Measurements from ENCODE around the gene NPC2. TPM values are rescaled to one million over a fixed set of nuclear protein-coding genes. Genes with fewer than 3 reads are reported as not detected.
A peak's percentile ranks its signal among the peaks of the same experiment; 100 is the strongest.

The NPC2 gene
- total RNA-seq, 1 donor, result 266 TPM

DNA sequence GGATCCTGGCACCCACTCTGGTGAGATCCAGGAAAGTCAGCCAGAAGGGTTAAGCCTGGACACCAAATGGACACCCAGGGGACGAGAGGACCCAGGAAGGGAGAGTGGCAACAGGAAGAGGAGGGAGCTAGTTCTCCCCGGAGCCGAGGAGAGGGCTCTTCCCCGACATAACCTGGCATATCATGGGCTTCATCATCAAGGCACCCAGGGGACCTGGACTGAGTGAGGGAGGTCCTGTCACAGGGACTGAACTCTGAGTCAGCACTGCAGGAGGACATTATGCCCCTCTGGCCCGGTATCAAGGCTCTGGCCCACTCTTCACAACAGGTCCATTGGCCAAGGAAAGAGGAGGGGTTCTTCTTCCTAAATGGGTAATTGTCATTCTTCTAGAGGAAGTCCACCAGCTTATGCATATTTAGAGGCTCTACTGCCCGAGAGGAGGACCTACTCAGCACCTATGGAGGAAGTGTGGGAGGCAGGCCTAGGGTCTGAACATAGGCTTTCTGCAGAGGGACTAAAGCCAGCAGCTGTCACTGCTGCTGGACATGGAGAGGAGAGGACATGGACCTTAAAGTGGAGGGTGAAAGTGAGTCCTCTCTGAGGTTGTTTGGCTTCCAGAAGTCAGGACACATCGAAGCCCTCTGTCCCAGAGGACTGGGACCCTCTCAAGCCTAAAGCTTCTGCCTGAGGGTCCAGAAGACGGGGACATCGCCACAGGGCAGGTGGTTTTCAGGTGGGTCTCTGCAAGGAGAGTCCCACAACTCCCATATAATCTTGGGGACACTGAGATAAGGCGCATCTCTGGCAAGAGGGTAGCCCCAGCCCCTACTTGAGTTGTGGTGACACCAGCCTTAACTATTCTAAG lies 19.1 kb upstream of the NPC2 start:
- no peaks in the 10 kb centered on the region for H4K20me1 ChIP-seq (ENCODE audit: insufficient read depth, low read length)
- DNase-seq (ENCODE audit: insufficient read length, low spot score, missing footprints), result no peak
- H3K4me1 ChIP-seq (ENCODE audit: insufficient read depth, low read length), result peaks cover 62% of the 10 kb centered on the region
- H3K79me2 ChIP-seq (ENCODE audit: insufficient read depth, low read length), result no peaks in the 10 kb centered on the region
- peak overlapping the region; percentile 87 for H3K27ac ChIP-seq (ENCODE audit: low read depth, low read length)
- no peaks in the 10 kb centered on the region for H3K9me3 ChIP-seq (ENCODE audit: low read depth, low read length)
- TF ChIP-seq, protein P1, sequence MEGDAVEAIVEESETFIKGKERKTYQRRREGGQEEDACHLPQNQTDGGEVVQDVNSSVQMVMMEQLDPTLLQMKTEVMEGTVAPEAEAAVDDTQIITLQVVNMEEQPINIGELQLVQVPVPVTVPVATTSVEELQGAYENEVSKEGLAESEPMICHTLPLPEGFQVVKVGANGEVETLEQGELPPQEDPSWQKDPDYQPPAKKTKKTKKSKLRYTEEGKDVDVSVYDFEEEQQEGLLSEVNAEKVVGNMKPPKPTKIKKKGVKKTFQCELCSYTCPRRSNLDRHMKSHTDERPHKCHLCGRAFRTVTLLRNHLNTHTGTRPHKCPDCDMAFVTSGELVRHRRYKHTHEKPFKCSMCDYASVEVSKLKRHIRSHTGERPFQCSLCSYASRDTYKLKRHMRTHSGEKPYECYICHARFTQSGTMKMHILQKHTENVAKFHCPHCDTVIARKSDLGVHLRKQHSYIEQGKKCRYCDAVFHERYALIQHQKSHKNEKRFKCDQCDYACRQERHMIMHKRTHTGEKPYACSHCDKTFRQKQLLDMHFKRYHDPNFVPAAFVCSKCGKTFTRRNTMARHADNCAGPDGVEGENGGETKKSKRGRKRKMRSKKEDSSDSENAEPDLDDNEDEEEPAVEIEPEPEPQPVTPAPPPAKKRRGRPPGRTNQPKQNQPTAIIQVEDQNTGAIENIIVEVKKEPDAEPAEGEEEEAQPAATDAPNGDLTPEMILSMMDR (IDR thresholded peaks at IDR 0.05; ENCODE audit: extremely low read depth, low read depth, low read length), result no peak
- H3K4me3 ChIP-seq (ENCODE audit: insufficient read depth, low read length), result no peak overlapping the region
- H3K4me2 ChIP-seq (ENCODE audit: insufficient read depth, low read length), result no peak overlapping the region
- no peaks in the 10 kb centered on the region for H3K27me3 ChIP-seq (ENCODE audit: insufficient read depth, low read length)
- no peak overlapping the region for H2AFZ ChIP-seq (ENCODE audit: low read length)
- H3K36me3 ChIP-seq (ENCODE audit: insufficient read depth, low read length), result peaks cover 80% of the 10 kb centered on the region

DNA sequence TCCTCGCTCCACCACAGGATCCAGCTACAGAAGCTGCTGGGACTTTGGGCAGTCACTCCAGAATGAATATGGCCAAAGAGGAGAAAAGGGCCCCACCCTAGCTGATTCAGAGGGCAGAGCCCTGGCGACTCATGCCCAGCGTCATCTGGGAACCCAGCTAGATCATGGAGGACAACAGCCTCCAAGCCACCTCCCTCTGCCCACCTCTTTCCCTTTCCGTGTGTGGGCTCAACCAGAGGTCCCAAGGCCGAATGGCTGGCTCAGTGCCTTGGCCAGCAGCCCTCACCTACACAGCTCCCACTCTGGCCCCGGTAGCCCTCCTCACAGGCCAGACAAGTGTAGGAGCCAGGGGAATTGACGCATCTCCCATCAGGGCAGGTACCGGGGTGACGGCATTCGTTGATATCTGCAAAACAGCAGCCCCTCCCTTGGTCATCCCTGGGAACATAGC lies 17.9 kb upstream of the NPC2 start:
- no peaks in the 10 kb centered on the region for H3K9me3 ChIP-seq (ENCODE audit: low read depth, low read length)
- H3K27ac ChIP-seq (ENCODE audit: low read depth, low read length), result peak overlapping the region; percentile 87
- no peak overlapping the region for H3K4me3 ChIP-seq (ENCODE audit: insufficient read depth, low read length)
- H3K4me1 ChIP-seq (ENCODE audit: insufficient read depth, low read length), result peaks cover 57% of the 10 kb centered on the region
- peak overlapping the region; percentile 11 for H3K4me2 ChIP-seq (ENCODE audit: insufficient read depth, low read length)
- TF ChIP-seq, protein P1 (IDR thresholded peaks at IDR 0.05; ENCODE audit: extremely low read depth, low read depth, low read length), result no peak
- H2AFZ ChIP-seq (ENCODE audit: low read length), result no peak overlapping the region
- DNase-seq (ENCODE audit: insufficient read length, low spot score, missing footprints), result peak; percentile 96
- no peaks in the 10 kb centered on the region for H4K20me1 ChIP-seq (ENCODE audit: insufficient read depth, low read length)
- no peaks in the 10 kb centered on the region for H3K79me2 ChIP-seq (ENCODE audit: insufficient read depth, low read length)
- no peaks in the 10 kb centered on the region for H3K27me3 ChIP-seq (ENCODE audit: insufficient read depth, low read length)
- peaks cover 85% of the 10 kb centered on the region for H3K36me3 ChIP-seq (ENCODE audit: insufficient read depth, low read length)

DNA sequence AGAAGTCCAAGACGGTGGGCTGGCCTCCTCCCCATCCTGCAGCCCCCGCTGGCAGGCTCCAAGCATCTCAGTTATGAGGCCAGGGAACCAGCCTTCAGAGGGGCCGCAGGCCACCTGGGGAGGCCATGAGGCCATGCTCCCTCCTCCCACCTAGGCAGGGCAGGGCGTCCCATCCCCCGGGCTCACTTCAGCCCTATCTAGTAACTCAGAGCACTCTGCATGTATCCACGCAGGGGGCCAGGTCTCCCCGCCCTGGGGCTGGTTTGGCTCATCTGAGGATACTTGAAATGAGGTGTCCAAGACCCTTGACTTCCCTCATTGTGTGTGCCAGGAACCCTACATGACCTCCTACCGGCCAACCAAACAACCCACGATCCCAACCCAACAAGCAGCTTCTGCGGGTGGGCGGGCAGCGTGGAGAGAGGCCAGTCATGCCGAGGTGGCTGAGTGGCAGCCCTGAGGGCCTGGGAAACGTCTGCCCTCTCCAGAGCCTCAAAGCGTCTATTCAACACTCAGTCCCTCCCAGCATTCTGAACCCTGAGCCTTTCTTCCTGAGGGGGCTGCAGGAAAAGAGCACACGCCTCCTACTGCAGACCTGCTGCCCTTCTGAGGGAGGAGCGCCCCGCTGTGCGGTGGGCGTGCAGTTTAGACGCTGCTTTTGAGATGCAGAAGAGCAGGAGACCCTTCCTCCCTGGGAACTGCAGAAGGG lies 17.3 kb upstream of the NPC2 start:
- TF ChIP-seq, protein P1 (IDR thresholded peaks at IDR 0.05; ENCODE audit: extremely low read depth, low read depth, low read length), result no peak
- Histone ChIP-seq H3K4me2 (ENCODE audit: insufficient read depth, low read length) (no peak overlapping the region), H3K27ac (ENCODE audit: low read depth, low read length) (peak overlapping the region; percentile 87), H3K79me2 (ENCODE audit: insufficient read depth, low read length) (no peaks in the 10 kb centered on the region), H3K36me3 (ENCODE audit: insufficient read depth, low read length) (peaks cover 85% of the 10 kb centered on the region), H3K4me3 (ENCODE audit: insufficient read depth, low read length) (no peak overlapping the region), H3K27me3 (ENCODE audit: insufficient read depth, low read length) (no peaks in the 10 kb centered on the region), H4K20me1 (ENCODE audit: insufficient read depth, low read length) (no peaks in the 10 kb centered on the region), H2AFZ (ENCODE audit: low read length) (no peak overlapping the region), H3K4me1 (ENCODE audit: insufficient read depth, low read length) (peaks cover 51% of the 10 kb centered on the region), H3K9me3 (ENCODE audit: low read depth, low read length) (no peaks in the 10 kb centered on the region)
- peak; percentile 80 for DNase-seq (ENCODE audit: insufficient read length, low spot score, missing footprints)

Measured in osteoblast (primary cell).